ENCODE data around the gene SEMA3E.
"Not testable (repeated sequence)": the region's sequence is repeated elsewhere in the genome, so short reads cannot be mapped to it uniquely, and the experiment has no call there.

Gene SEMA3E

GRCh38 chr7:83552556-83552955 is 96.4 kb downstream of the SEMA3E start:
- DNase-seq: not testable (repeated sequence)

- no peak for DNase-seq
These were observed 98.8 kb downstream of the SEMA3E start for GRCh38 chr7:83550100-83550499.

- no peak for DNase-seq
These were observed 100.7 kb downstream of the SEMA3E start for GRCh38 chr7:83548250-83548649.

GRCh38 chr7:83547526-83547925 is 101.4 kb downstream of the SEMA3E start:
- peak; percentile 80 to 98 (median 86) for DNase-seq

GRCh38 chr7:83546586-83546985 is 102.4 kb downstream of the SEMA3E start:
- no peak for DNase-seq

GRCh38 chr7:83541187-83541960 is 107.6 kb downstream of the SEMA3E start:
- no peak for DNase-seq

DNA sequence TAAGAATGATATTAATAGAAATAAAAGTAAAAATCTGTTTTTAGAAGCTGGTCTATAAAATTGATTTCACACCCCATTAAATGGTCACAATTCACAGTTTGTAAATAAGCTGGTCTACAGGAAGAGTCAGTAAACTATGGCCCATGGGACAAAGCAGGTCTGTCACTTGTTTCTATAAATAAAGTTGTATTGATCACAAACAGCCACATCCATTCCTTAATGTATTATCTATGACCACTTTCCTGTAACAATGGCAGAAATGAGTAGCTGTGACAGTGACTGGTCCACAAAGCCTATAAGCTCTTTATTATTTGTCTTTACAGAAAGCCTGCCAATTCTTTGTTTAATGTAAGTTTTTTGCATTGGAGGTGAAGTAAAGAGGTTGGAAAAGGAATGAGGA is 114.5 kb downstream of the SEMA3E start:
- no peak for DNase-seq

DNA sequence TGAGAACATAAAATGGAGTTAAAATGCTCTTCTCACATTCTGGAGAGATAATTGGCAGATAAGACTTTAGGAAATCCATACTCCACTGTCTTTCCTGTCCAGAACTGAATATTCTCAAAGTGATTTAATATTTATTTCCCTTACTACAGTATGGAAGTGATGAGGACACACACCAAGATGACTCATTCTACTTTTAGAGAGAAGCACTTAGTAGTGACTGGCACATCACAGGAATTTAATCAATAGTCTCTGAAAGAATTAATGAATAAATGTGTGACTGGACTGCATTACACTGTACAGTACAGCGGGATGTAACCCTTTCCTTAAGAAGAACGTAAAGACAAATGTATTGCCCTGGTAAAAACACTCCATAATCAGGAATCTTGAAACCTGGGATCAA is 116.7 kb downstream of the SEMA3E start:
- DNase-seq: no peak

DNA sequence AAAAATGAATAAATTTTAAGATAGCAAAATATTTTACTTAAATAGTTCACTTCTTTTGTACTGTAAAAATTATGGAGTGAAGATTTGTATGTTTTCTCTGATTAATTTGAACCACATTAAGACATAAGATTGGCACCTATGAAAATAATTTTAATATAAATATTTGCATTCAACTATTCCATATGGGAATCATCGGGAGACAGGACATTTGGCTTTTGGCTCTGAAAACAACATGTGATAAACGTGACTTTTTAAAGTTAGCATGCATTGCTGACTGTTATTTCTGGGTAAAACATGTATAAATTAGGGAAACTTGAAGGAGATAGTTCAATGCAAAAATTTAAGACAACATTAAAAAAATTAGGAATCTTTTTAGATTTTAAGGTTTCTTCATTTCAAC is 117.2 kb downstream of the SEMA3E start:
- DNase-seq: no peak

DNA sequence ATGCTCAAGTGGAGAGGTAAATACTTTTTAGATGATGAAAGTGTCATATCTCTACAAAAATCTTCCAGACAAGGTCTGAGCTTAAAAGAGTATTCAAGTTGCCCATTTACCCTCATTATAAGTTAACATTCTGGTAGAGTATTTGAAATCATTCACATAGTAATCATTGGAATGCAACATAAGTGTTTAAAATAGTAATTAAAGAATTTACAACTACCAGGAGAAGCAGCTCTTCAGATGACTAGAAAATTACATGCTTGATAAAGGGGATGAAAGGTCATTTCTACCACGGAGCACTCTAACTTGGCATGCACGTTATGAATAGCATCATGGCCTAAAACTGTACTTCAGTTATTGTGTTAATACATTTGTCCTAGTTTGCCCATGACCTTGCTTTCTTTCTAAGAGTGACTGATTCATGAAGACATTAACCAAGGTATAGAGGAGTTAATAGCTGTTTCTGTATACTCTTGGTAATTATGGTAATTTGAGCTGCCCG is 120.0 kb downstream of the SEMA3E start:
- peak in 1 of 3 experiments; percentile 80 for DNase-seq

GRCh38 chr7:83524277-83525075 is 124.5 kb downstream of the SEMA3E start:
- DNase-seq: no peak

- DNase-seq: peak in 1 of 3 experiments; percentile 44
These were observed 128.2 kb downstream of the SEMA3E start for GRCh38 chr7:83520726-83521125.

DNA sequence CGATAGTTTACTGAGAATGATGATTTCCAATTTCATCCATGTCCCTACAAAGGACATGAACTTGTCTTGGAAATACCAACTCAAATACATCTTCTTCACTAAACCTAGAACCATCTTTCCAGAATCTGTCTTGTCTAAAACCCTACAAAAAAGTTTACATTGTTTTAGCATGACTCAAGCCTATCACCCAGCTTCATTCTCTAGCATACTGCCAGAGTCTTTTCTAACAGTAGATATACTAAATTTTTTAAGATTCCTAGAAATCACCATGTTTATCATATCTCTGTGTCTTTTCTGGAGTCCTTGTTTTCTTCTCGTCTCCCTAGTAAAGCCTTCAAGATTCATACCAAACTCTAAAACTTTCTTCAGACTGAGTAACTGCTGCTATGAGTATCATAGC is 129.7 kb downstream of the SEMA3E start:
- DNase-seq: no peak

DNA sequence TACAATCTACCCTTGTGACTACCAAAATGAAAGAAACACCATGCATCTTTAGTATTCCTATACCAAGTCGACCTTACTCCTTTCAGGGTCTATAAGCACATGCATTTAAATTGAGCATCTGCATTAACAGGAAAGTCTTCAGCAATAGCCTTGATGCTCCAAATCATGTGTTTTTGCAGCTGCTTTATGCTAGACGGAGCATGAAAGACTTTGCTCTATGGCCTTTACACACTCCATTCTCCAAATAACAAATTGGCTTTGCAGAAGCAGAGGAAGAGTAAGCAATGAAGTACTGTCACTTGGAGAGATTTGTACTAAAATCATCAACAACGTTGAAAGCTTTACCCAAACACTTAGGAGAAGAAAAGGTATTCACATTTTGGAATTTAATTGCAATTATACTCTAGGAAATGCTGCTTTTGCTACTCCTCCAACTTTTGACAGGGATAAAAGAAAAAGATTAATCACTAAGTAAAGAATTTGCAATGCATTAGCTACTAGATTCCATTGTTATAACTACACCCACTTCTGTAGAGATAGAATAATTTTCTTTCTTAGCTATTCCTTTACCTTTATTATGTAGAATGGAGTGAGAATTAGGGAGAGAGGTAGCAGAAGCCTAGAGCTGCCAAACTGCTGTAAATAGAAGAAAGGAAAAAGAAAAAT is 131.8 kb downstream of the SEMA3E start:
- peak in 1 of 3 experiments; percentile 95 for DNase-seq

DNA sequence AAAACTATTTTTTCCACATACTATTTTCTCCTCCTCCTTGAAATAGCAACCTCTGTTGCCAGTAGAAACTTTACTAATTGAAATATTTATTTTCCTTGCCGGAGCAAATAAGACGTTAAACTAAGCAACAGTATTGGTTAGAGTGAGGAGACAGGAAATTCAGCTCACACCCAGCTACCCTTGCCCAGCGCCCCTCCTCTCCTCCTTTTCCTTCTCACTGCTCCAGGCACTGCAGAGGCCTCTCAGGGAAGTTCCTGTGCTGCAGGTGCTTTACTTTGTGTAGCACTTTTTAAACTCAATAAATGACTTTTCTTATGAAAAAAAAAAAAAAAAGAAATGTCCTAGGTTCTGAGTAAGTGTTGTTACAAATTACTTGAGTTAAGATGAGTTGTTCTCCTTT is 134.0 kb downstream of the SEMA3E start:
- DNase-seq: no peak

DNA sequence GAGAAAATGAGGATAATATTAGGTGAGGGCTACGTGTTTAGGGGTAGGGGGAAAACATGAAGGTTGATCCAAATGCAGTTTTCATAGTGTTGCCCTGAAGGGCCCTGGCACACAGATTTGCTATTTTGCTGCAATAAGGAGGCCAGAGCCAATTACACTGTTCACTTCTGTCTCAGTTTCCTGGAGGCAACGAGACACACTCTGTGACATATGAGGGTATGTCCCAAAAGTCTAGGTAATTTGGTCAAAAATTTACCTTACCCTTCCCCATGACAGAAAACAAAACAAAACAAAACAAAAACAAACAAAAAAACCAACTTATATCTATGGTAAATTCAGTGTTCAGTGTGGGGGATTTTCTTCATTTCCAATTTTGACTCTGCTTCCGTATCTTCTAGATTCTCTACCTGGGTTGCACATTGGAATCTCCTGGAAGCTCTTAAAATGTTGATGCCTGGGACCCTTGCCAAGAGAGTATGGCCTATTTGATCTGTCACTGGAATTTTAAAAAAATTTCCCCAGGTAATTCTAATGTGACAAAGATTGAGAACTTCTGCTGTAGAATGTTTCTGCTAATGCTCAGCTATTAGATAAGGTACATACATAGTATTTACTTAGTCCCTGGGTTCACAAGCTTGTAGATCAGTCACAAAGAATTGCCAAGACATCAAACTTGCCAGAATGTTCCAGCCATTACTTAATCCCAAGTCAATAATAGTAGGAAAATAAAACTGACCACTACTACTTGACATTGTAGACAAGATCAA is 139.5 kb downstream of the SEMA3E start:
- DNase-seq: no peak

DNA sequence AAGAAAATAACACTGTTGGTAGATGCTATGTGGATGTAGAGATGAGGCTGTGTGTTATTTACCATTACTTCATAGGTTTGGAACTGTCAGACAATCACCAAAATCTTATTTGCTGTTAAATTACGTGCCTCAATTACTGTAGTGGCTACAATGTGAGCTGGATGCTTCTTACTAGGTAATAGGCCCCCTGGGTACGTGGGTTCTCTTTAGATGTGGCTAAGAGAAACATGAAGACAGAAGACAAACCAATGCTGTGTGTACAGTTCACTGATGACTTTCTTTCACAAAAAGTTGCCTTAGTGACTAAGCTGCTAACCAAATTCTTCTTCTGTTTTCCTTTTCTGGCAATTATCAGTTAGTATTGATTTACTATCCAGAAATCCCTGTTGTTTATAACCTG is 144.6 kb downstream of the SEMA3E start:
- DNase-seq: peak in 2 of 3 experiments; percentile 34 to 41

DNA sequence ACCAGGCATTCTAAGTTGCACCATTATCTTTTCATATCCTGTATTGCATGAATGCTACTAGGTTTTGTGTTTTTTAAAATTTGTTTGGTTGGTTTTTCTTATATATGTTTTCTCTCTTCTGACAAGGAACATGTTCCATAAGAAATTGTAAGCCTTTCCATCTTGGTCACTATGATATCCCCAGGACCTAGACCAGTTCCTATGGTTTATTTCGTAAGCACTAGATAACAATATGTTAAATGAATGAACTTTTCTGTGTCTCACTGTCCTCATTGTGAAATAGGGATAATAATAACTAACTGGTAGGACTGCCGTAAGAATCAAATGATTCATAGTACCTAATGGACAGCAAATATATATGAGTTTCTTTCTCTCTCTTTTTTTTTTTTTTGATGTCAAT is 146.3 kb downstream of the SEMA3E start:
- DNase-seq: no peak

DNA sequence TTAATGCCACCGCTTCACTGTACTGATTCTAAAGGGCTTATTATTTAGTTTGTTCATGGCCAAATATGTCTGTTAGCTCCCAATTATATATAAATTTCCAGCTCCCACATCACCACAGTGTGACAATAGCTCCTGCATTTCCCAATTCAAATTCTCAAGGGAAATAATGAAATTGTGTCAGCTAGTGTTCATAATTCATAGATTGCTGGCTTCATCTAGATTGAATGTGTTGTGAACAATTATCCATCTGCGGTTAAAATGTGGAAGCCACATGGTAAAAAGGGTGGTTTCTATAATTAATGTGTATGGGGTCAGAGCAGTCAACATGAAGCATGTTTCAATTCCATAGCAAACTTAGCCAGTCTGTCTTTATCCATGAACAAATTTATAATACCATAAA is 154.3 kb downstream of the SEMA3E start:
- no peak for DNase-seq

DNA sequence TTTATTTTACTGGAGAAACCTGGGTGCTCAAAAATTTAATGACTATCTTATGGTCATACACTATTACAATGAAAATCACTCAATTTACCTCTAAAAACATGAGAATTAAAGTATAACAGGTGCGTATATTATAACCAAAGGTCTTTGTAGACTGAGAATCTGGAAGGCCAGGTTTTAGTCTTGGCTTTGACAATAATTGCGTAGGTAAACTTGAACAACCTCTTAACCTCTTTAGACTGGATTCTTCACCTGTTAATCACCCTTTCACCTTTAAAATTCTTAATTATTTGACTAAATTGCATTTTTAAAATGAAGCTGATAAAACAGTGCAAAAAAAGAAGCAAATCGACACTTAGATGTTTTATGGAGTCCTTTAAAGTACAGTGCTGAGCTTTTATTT is 156.1 kb downstream of the SEMA3E start:
- DNase-seq: no peak

- DNase-seq: no peak
These were observed 161.1 kb downstream of the SEMA3E start for GRCh38 chr7:83487801-83488200.

DNA sequence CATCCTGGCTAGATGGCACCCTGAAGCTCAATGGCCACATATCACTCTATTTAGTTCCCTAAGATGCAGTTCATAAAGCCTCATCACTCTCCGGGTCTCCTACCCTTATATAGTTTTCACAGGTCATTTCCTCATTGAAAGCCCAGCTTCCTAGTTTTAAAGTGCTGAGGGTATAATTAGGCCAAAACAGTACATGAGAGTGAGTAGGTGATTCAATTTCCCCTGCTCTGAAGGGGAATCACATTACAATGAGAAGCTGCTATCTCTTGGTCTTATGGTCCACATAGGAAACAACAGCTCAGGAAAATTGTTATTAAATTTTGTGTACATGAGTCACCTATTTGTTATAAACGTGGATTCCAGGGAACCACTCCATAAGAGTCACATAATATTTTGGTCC is 162.0 kb downstream of the SEMA3E start:
- peak in 2 of 3 experiments; percentile 70 to 83 for DNase-seq

DNA sequence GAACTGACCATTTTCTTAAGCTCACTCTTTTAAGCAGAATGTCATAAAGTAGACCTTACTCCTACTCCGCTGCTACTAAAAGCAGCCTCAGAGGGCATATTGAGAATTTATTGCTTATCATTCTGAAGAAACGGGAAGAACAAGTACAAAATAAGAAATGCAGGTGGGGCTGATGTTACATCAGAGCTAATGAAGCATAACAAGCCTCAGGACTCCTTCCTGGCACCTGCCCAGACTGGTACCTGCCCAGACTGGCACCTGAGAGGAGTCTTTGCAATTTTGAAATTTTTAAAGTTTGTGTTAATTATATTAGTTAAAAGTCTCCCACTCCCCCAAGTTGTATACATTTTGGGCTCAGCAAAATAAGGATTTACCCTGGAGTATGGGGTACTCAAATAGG is 162.4 kb downstream of the SEMA3E start:
- peak in 1 of 3 experiments; percentile 33 for DNase-seq

Measured in NCI-H1417 (cell line).